GM13976 (cell line): ENCODE data around the gene RNASE11.
A peak's percentile ranks its signal among the peaks of the same experiment; 100 is the strongest.

ENCODE experiments used
- DNase-seq: peaks from one replicate; pipeline ENCODE4 v3.0.0; 2012; ENCODE audit warnings: low spot score
- in situ Hi-C: fragments of 300-500 bp; cut with MboI; formaldehyde crosslinking; loops from one replicate; pipeline ENCODE4 v1.12.0; 2022; ENCODE audit warnings: low sequenced_read_pairs, mixed read lengths, inconsistent platforms; ENCODE audit not compliant: unreplicated experiment
- TF ChIP-seq, protein P1 (sequence below): IDR thresholded peaks from 2 replicates; pipeline ENCODE4 v1.5.1; 2012; ENCODE audit warnings: borderline replicate concordance, mild to moderate bottlenecking; ENCODE audit not compliant: insufficient read depth; ENCODE audit errors: extremely low read depth, missing control alignments, control extremely low read depth

Gene RNASE11

DNA sequence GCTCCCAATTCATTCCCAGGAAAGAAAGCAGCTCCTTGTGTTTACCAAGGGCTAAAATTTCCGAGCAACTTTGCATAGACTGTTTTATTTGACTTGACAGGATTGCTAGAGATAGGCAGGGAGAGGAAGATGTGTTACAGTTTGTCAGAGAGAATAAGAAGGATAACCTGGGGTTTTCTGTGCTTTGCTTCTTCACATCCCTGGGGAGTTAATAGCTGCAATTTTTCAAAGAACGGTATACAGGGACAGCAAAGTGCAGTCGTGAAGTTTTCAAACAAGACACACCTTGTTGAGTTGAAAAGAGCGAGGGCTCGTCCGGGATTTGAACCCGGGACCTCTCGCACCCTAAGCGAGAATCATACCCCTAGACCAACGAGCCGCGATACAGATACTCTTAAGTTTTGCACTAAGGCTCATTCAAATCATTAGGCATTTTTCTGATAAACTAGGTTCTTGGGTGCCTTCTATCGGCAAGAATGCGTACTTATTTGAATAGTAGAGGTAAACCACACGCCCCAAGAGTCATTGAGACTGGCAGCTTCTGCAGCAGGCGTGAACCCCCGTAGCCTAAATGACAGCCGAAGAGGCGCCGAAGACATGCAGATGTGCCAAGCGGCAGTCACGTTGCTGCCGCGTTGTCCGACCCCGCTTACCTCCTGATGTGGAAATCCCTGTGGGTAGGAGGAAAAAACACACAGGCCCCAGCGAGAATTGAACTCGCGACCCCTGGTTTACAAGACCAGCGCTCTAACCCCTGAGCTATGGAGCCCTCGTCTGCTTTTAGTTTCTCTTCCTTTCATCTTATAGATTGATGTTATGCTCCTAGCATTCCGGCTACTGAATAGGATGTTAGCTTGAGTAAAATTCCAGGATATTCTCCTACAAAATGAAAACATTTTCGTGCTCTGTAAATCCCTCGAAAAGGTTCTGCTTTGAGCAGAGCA is 25.6 kb upstream of the RNASE11 start:
- TF ChIP-seq, protein P1, sequence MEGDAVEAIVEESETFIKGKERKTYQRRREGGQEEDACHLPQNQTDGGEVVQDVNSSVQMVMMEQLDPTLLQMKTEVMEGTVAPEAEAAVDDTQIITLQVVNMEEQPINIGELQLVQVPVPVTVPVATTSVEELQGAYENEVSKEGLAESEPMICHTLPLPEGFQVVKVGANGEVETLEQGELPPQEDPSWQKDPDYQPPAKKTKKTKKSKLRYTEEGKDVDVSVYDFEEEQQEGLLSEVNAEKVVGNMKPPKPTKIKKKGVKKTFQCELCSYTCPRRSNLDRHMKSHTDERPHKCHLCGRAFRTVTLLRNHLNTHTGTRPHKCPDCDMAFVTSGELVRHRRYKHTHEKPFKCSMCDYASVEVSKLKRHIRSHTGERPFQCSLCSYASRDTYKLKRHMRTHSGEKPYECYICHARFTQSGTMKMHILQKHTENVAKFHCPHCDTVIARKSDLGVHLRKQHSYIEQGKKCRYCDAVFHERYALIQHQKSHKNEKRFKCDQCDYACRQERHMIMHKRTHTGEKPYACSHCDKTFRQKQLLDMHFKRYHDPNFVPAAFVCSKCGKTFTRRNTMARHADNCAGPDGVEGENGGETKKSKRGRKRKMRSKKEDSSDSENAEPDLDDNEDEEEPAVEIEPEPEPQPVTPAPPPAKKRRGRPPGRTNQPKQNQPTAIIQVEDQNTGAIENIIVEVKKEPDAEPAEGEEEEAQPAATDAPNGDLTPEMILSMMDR, result peak; percentile 30
- in situ Hi-C loops, result no loop called here
- peak; percentile 72 for DNase-seq

DNA sequence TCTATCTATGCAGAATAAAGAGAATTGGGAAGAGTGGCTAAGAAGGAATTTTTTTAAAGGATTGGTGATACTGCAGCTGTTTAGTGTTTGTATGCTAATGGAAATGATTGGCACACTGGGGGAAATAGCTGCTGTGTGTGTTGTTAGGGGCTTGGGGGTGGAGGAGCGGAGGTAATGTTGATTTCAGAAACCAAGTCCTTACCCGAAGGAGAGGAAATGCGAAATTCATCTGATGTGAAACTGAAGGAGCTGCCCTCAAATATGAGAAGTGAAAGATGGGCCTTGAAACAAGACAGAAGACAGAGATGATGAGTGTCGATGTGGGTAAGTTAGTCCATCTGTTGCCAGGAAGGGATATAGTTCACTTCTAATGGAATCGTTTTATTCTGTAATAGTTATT is 24.6 kb upstream of the RNASE11 start:
- TF ChIP-seq, protein P1, result no peak
- in situ Hi-C loops, result no loop called here
- DNase-seq, result no peak

DNA sequence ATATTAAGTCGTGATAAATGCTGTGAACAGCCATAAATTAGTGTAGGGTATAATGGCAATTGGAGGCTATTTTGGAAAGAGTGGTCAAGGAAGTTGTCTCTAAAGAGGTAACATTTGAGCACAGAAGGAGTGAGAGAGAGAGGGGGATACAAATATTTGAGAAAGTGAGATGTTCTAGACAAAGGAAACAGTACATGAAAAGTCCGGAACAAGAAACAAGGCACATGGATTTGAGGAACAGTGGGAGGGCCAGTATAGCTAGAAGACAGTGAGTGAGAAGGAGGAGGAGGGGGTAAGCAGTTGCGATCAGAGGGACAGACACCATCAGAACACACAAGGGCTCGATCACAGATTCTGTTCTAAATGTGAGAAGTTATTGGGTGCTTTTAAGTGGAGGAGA is 23.5 kb upstream of the RNASE11 start:
- TF ChIP-seq, protein P1, result no peak
- no peak for DNase-seq
- in situ Hi-C loops, result no loop called here

DNA sequence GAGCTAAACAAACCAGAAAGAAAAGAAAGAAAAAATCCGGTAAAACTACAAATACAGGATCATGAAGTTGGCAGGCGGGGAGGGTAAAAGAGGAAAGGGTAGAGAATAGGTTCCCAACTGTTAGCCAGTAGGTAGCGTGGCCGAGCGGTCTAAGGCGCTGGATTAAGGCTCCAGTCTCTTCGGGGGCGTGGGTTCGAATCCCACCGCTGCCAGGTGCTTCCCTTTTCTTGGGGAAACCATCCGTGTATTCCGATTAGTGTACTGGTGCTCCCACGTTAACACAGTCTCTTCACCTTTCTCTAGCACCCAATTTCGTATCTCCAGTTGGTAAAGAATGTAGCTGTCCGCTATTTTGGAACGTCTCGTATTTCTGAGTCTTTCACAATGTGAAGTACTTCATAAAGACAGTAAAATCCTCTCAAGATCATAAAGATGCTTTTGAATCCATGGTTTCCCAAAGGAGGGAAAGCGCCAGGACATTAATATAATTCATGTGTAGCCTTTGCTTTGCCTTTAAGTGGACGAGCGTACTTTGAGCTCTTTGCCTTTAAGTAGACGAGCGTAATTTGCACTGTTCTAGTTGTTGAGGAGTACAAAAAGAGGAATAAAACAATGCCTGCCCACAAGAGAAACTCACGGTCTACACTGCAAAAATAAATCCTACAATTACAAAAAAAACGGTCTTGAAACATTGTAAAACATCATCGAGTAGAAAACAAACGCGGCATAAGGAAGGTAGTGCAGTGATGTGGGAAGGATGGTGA is 22.4 kb upstream of the RNASE11 start:
- in situ Hi-C loops, result no loop called here
- DNase-seq, result peak; percentile 56
- TF ChIP-seq, protein P1, result no peak

DNA sequence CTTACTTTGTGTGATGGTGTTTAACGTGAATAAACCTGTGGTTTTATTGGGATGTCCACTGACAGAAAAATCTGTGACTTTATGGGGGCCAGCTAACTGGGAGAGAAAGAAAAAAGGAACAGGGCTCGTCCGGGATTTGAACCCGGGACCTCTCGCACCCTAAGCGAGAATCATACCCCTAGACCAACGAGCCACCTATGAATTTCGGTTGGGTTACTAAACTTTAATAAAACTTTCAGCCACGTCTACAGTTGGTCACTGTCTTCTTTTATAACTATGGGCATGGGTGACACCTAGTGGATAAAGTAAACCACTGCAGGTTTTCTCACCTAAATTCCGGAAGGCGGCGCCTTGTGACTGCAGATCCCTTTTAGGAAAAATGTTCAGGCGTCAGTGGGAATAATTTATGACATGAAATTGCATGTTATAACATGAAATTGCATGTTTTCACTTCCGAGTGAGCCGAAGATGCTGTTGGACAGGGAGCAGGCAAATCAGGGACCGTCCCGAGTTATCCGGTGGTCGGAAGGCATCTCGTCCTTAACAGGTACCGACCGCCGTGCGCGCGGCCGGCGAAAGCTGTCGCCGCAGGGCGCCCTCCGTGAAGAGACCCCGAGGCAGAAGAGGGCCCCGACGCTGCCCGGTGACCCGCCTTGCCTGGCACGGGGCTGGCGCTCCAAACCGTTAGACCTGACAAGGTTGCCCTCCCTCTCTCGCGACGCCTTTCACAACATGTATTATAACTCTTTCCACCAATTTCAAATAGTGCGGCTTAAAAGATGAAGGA is 21.6 kb upstream of the RNASE11 start:
- in situ Hi-C loops, result loop anchor here (10.0 kb wide), 1 partner anchor 285 kb away; no protein-coding TSS in a partner anchor
- TF ChIP-seq, protein P1, result peak; percentile 89
- DNase-seq, result peak; percentile 77

DNA sequence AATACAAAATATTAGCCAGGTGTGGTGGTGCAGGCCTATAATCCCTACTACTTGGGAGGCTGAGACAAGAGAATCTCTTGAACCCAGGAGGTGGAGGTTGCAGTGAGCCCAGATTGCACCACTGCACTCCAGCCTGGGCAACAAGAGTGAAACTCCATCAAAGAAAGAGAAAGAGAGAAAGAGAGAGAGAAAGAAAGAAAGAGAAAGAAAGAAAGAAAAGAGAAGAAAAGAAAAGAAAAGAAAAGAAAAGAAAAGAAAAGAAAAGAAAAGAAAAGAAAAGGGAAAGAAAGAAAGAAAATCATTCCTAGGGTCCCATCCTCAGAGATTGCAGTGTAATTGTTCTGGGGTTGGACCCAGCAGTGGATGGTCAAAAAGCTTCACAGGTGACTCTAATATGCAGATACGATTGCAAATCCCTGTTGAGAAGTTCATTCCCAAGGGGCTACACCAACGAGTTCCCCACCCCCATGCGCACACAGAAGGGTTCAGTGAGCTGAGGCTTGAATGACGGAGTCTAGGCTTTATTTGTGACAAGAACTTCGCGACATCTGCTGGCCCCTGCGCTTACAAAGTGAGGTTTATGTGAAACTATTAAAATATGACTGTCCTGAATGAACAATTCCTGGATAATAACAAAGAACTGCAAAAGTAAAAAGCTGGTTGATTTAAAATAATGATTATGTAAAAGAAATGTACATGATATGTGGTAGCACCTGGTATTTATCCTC is 20.7 kb upstream of the RNASE11 start:
- TF ChIP-seq, protein P1, result no peak
- no peak for DNase-seq
- in situ Hi-C loops, result loop anchor here (10.0 kb wide), 1 partner anchor 284 kb away; no protein-coding TSS in a partner anchor
